ENCODE results near the gene OPRL1.

The OPRL1 gene

DNA sequence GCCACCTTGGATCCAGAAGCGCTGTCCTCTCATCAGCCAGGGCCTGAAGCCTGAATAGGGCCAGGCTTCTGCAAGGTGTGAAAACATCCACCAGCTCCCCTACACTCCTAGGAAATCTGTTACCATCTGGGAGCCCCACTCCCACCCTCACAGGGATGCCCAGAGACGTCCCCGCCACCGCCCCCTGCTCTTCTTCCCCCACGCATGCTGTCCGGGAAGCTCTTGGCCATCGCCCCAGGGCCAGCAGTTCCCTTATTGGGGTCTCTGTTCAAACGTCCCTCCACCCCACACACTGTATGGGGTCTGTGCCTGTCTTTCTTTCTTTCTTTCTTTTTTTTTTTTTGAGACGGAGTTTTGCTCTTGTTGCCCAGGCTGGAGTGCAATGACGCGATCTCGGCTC lies 4.3 kb upstream of the OPRL1 start:
- H3K9ac ChIP-seq (ENCODE audit: low read length) = no peak overlapping the region

DNA sequence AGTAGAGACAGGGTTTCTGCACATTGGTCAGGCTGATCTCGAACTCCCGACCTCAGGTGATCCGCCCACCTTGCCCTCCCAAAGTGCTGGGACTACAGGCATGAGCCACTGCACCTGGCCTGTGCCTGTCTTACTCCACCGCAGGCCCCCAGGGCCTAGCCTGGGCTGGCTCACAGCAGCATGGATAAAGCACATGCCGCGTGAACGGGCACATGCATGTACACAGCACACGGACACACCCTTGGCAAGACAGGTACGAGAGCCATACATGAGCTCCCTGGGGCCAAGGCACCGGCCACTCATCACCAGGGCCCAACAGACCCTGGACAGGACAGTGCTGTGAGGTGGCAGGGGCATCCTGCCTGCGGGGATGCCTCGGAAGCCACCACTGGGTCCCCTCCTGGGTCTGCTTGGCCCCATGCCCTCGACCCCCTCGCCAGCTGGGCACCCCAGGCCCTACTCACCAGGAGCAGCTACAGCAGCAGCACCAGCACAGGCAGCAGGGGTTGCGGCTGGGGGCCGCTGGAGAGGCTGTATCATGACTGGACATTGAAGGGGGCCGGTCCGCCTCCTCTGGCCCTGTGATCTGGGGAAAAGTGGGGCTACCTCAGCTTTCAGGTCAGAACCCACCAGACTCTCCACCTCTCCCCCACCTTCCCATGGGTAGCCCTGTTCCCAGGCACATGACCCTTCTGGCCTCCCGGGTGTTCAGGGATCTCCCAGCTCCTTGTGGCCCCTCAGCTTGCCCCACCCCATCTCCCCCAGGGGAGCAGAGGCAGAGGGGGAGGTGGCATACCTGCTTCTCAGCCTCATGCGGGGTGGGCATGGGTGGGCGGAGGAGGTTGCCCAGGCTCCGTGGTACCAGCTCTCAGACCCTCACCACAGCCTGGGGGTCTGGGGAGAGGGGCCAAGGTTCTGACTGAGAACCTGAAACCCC lies 3.6 kb upstream of the OPRL1 start:
- Histone ChIP-seq H3K27ac (ENCODE audit: low read depth, low read length) (no peak overlapping the region), H3K4me1 (ENCODE audit: control insufficient read depth, insufficient read depth, low read length) (peaks cover 17% of the 10 kb centered on the region; the same call in 1 of the 2 replicates), H3K9ac (ENCODE audit: low read length) (no peak overlapping the region)

More for the DNA sequence above, 4.3 kb upstream of the OPRL1 start:
- Histone ChIP-seq H3K36me3 (ENCODE audit: control insufficient read depth, insufficient read depth, low read length) (peaks cover 15% of the 10 kb centered on the region), H3K27ac (ENCODE audit: low read depth, low read length) (no peak overlapping the region), H3K27me3 (ENCODE audit: control insufficient read depth, insufficient read depth, low read length) (peaks cover 6% of the 10 kb centered on the region; the same call in 1 of the 2 replicates), H3K4me1 (ENCODE audit: control insufficient read depth, insufficient read depth, low read length) (peaks cover 16% of the 10 kb centered on the region; the same call in 1 of the 2 replicates), H3K9me3 (ENCODE audit: control insufficient read depth, insufficient read depth, low read depth, low read length) (no peaks in the 10 kb centered on the region), H3K4me3 (ENCODE audit: low read depth, low read length) (no peak overlapping the region)

DNA sequence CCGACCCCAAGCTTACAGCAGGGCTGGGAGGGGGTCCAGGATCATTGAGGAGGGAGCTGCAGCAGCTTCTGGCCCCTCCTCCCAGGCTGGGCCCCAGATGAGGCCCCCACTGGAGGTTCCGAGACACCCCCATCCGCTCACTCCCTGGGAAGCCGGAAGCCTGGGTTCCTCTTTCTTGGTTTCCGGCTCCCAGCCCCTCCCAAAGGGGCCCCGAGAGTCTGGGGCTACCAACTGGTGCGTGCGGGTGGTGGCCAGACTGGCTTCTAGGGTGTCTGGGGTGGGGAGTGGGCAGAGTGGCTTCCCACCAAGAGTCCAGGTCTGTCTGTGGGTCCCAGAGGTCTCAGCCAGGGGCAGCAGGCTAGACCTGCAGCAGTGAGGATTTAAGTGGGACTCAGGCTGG lies 2.8 kb upstream of the OPRL1 start:
- Histone ChIP-seq H3K4me3 (ENCODE audit: low read depth, low read length) (no peak overlapping the region), H3K36me3 (ENCODE audit: control insufficient read depth, insufficient read depth, low read length) (peaks cover 14% of the 10 kb centered on the region), H3K27me3 (ENCODE audit: control insufficient read depth, insufficient read depth, low read length) (peaks cover 19% of the 10 kb centered on the region; the same call in 1 of the 2 replicates), H3K4me1 (ENCODE audit: control insufficient read depth, insufficient read depth, low read length) (peaks cover 18% of the 10 kb centered on the region), H3K9me3 (ENCODE audit: control insufficient read depth, insufficient read depth, low read depth, low read length) (no peaks in the 10 kb centered on the region), H3K27ac (ENCODE audit: low read depth, low read length) (no peak overlapping the region), H3K9ac (ENCODE audit: low read length) (no peak overlapping the region)

More for the DNA sequence above, 3.6 kb upstream of the OPRL1 start:
- Histone ChIP-seq H3K27me3 (ENCODE audit: control insufficient read depth, insufficient read depth, low read length) (peaks cover 12% of the 10 kb centered on the region; the same call in 1 of the 2 replicates), H3K9me3 (ENCODE audit: control insufficient read depth, insufficient read depth, low read depth, low read length) (no peaks in the 10 kb centered on the region), H3K4me3 (ENCODE audit: low read depth, low read length) (no peak overlapping the region), H3K36me3 (ENCODE audit: control insufficient read depth, insufficient read depth, low read length) (peaks cover 15% of the 10 kb centered on the region)

DNA sequence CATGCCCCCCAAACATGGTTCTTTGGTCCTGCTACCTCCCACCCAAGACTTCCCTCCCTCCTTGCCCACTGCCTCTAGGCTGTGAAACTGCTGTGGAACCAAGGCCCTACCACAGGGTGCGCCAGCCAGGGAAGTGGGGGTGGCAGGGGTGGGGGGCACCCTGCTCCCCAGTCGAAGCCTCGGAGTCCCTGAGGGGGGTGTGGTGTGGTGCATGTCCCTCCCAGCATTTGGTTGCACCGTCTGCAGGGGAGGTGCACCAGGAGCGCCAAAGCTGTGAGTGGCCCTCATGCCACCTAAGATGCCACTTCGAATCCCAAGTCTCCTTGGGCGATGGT lies 2.4 kb upstream of the OPRL1 start:
- no peaks in the 10 kb centered on the region for H3K9me3 ChIP-seq (ENCODE audit: control insufficient read depth, insufficient read depth, low read depth, low read length)
- H3K27ac ChIP-seq (ENCODE audit: low read depth, low read length) = no peak overlapping the region
- H3K4me3 ChIP-seq (ENCODE audit: low read depth, low read length) = no peak overlapping the region
- no peak overlapping the region for H3K9ac ChIP-seq (ENCODE audit: low read length)
- peaks cover 23% of the 10 kb centered on the region; the same call in 1 of the 2 replicates for H3K27me3 ChIP-seq (ENCODE audit: control insufficient read depth, insufficient read depth, low read length)
- H3K36me3 ChIP-seq (ENCODE audit: control insufficient read depth, insufficient read depth, low read length) = peaks cover 9% of the 10 kb centered on the region; the same call in 1 of the 2 replicates
- peaks cover 22% of the 10 kb centered on the region for H3K4me1 ChIP-seq (ENCODE audit: control insufficient read depth, insufficient read depth, low read length)

DNA sequence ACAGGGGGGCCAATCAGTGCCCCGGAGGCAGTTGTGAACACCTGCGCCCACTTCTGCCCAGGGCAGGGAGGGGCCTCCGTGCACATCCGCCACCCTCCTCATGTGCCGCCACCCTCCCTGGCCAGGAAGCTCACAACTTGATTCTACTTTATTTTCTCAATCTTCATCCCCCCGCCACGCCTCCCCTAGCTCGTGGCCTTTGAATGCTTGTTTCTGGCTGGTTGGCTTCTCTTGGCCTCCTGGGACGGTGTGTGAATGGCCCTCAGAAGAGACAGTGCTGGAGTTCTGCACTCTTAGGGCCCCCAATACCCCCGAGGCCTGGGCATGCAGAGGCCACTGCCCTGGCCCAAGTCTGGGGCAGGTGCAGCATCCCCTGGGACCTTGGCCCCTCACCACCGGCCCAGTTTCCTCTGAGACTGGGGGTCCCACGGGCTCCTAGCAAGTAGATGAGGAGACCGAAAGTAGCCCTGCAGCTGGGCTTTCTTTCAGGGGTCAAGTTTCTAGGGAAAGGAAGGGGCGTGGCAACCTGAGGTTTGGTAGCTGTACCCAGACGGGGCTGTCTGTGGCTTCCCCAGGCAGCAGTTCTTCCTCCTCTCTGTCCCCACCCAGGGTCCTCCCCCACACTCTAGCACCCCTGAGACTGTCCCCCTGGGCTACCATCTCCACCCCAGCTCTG lies 1.9 kb upstream of the OPRL1 start:
- Histone ChIP-seq H3K9ac (ENCODE audit: low read length) (no peak overlapping the region), H3K36me3 (ENCODE audit: control insufficient read depth, insufficient read depth, low read length) (peaks cover 6% of the 10 kb centered on the region; the same call in 1 of the 2 replicates), H3K4me3 (ENCODE audit: low read depth, low read length) (no peak overlapping the region), H3K27me3 (ENCODE audit: control insufficient read depth, insufficient read depth, low read length) (peaks cover 27% of the 10 kb centered on the region), H3K4me1 (ENCODE audit: control insufficient read depth, insufficient read depth, low read length) (peaks cover 23% of the 10 kb centered on the region), H3K9me3 (ENCODE audit: control insufficient read depth, insufficient read depth, low read depth, low read length) (no peaks in the 10 kb centered on the region), H3K27ac (ENCODE audit: low read depth, low read length) (no peak overlapping the region)

DNA sequence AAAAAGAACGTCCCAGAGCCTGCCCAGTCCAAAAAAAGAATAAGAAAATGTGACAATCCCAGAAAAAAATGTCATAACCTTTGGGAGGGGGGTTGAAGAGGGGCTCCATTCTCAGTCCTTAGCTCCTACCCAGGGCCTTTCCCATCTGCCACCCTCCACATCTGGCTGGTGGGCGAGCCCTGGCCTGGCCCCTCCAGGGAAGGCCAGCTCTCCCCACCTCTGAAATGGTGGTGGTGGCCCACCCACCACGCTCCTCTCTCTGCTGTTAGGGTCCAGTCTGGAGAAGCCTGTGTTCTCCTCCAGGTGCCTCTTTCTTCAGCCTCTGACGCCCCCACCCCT lies 979 bp upstream of the OPRL1 start:
- peaks cover 27% of the 10 kb centered on the region for H3K4me1 ChIP-seq (ENCODE audit: control insufficient read depth, insufficient read depth, low read length)
- H3K9ac ChIP-seq (ENCODE audit: low read length) = peak overlapping the region; percentile 46
- no peaks in the 10 kb centered on the region for H3K9me3 ChIP-seq (ENCODE audit: control insufficient read depth, insufficient read depth, low read depth, low read length)
- peaks cover 35% of the 10 kb centered on the region for H3K27me3 ChIP-seq (ENCODE audit: control insufficient read depth, insufficient read depth, low read length)
- H3K4me3 ChIP-seq (ENCODE audit: low read depth, low read length) = peak overlapping the region; percentile 72
- H3K27ac ChIP-seq (ENCODE audit: low read depth, low read length) = no peak overlapping the region
- peaks cover 4% of the 10 kb centered on the region; the same call in 1 of the 2 replicates for H3K36me3 ChIP-seq (ENCODE audit: control insufficient read depth, insufficient read depth, low read length)

DNA sequence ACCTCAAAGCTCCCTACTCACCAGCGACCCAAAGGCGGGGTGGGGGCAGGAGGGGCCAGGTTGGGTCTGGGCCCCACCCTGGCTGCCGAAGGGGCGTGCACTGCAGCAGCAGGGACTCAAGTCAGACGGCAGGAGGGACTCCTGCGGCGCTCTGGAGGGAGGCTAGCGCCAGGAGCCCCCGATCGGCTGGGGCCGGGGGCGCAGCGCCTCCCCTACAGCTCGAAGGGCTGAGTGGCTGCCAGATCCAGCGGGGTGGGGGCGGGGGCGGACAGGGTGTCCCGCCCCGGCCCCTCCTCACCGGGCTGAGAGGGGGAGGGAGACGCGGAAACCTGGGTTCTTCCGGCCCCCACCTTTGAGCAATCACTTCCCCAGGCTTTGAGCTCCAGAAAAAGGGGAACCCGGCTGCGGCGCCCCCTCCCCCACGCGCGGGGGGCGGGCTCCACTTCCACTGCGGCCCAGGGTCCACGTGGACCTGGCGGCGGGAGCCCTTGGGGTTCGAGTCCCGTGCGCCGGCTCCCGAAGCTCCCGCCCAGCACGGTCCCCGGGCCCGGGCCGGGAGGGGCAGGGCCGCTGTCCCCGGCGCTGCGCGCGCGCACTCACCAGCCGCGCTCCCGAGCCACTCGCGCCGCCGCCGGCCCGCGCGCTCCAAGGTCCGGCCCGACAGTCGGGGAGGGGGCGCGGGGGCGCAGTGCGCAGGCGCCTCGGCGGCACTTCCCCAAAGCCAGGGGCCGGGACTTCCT lies 439 bp upstream of the OPRL1 start, which contains the start of gene RGS19:
TSS of gene RGS19 (minus strand) at position 246 of the 740 bp plus-strand sequence. CDS start 2,632 bp downstream, outside the sequence.
- H3K36me3 ChIP-seq (ENCODE audit: control insufficient read depth, insufficient read depth, low read length) = no peaks in the 10 kb centered on the region
- no peak within 1 kb of the TSS for H3K27ac ChIP-seq (ENCODE audit: low read depth, low read length)

DNA sequence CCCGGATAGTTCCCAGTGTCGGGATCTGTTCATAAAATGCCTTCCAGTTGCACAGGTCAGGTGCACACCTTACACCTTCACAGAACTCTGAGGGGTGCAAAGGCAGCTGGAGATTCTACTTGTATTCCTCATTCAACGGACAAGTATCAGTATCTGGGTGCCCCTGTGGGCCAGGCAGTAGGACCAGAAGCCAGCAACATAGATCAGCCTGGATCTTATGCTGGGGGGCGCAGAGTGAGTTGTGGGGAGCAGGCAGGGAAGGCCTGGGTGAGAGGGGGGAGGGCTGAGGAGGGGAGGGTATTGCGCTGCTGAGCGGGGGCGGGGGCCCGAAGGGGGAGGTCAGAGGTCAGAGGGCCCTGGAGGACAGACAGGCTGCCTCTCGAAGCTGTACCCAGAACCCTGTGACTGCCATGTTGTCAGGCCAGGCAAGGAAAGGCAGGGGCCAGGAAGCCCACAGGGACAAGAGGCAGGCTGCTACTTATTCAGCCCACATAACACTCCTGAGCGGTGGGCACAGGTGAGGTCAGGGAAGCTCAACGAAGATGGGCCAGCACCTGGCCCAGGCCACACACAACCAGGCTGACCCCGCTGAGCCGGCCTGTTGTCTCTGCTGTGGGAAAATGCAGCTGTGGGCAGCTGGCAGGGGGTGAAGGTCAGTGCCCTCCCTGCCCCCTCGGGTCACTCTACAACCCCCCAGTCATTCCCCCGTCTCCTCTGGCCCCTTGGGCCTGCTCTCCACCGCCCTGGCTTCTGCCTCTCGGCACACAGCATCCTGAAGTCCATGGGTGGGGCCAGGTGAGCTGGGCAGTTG lies 1.1 kb downstream of the OPRL1 start:
- peaks cover 31% of the 10 kb centered on the region for H3K4me1 ChIP-seq (ENCODE audit: control insufficient read depth, insufficient read depth, low read length)
- peak overlapping the region; percentile 87 for H3K4me3 ChIP-seq (ENCODE audit: low read depth, low read length)
- H3K9ac ChIP-seq (ENCODE audit: low read length) = no peak overlapping the region
- H3K9me3 ChIP-seq (ENCODE audit: control insufficient read depth, insufficient read depth, low read depth, low read length) = no peaks in the 10 kb centered on the region
- no peaks in the 10 kb centered on the region for H3K36me3 ChIP-seq (ENCODE audit: control insufficient read depth, insufficient read depth, low read length)
- no peak overlapping the region for H3K27ac ChIP-seq (ENCODE audit: low read depth, low read length)
- H3K27me3 ChIP-seq (ENCODE audit: control insufficient read depth, insufficient read depth, low read length) = peaks cover 56% of the 10 kb centered on the region

More for the DNA sequence above, 439 bp upstream of the OPRL1 start, which contains the start of gene RGS19:
- H3K27me3 ChIP-seq (ENCODE audit: control insufficient read depth, insufficient read depth, low read length) = peaks cover 40% of the 10 kb centered on the region
- H3K4me1 ChIP-seq (ENCODE audit: control insufficient read depth, insufficient read depth, low read length) = peaks cover 29% of the 10 kb centered on the region
- peak within 1 kb of the TSS; percentile 46 for H3K9ac ChIP-seq (ENCODE audit: low read length)
- H3K9me3 ChIP-seq (ENCODE audit: control insufficient read depth, insufficient read depth, low read depth, low read length) = no peaks in the 10 kb centered on the region
- H3K4me3 ChIP-seq (ENCODE audit: low read depth, low read length) = peak within 1 kb of the TSS; percentile 87

DNA sequence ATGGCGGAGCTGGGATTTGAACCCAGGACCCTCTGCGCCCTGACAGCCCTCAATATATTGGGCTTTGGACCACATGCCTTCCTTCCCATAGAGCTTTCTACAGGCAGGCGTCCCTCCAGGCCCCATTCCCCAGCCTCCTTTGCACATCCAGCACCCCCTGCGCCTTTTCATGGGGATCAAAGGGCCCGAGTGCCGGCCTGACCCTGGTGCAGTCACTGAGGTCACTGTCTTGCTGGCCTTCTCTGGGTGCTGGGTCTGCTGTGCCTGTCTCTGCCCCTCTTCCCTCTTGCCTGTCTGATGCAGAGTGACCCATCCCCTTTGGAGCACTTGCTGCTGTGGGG lies 1.7 kb downstream of the OPRL1 start:
- Histone ChIP-seq H3K9ac (ENCODE audit: low read length) (no peak overlapping the region), H3K4me1 (ENCODE audit: control insufficient read depth, insufficient read depth, low read length) (peaks cover 31% of the 10 kb centered on the region), H3K36me3 (ENCODE audit: control insufficient read depth, insufficient read depth, low read length) (no peaks in the 10 kb centered on the region), H3K27me3 (ENCODE audit: control insufficient read depth, insufficient read depth, low read length) (peaks cover 59% of the 10 kb centered on the region), H3K27ac (ENCODE audit: low read depth, low read length) (no peak overlapping the region), H3K9me3 (ENCODE audit: control insufficient read depth, insufficient read depth, low read depth, low read length) (no peaks in the 10 kb centered on the region), H3K4me3 (ENCODE audit: low read depth, low read length) (no peak overlapping the region)

DNA sequence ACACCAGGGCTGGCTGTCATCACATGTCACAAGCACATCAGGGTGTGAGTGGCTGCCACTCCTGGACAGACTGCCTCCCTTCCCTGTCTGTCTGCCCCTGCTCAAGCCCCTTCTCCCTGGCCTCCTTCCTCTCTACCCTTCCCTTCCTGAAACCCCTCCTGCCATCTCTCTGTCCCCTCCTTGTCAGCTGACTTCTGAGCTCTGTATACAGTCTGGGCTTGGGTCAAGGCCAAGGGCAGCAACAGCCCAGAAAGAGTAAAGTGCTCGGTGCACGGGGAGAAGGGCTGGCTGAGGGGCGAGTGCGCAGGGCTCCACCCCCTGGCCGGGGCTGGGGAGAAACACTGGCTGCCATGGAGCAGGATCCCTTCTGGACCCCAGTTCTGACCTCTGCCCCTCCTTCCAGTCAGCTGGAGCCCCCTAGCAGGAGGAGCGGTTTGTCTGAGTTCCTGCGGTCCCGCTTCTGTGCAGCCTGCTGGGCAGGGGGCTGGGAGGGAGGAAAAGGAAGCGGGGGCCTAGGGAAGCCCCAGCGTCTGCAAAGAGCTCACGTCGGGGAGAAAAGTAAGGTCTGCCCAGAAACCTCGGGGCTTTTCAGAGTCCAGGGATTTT lies 2.3 kb downstream of the OPRL1 start:
- no peak overlapping the region for H3K27ac ChIP-seq (ENCODE audit: low read depth, low read length)
- H3K4me1 ChIP-seq (ENCODE audit: control insufficient read depth, insufficient read depth, low read length) = peaks cover 31% of the 10 kb centered on the region
- H3K27me3 ChIP-seq (ENCODE audit: control insufficient read depth, insufficient read depth, low read length) = peaks cover 59% of the 10 kb centered on the region
- no peaks in the 10 kb centered on the region for H3K9me3 ChIP-seq (ENCODE audit: control insufficient read depth, insufficient read depth, low read depth, low read length)
- peak overlapping the region; percentile 13; the same call in 1 of the 2 replicates for H3K4me3 ChIP-seq (ENCODE audit: low read depth, low read length)
- H3K36me3 ChIP-seq (ENCODE audit: control insufficient read depth, insufficient read depth, low read length) = no peaks in the 10 kb centered on the region
- H3K9ac ChIP-seq (ENCODE audit: low read length) = no peak overlapping the region

All from HUES6 (cell line).